Measurements from ENCODE around the gene TAOK3. TPM values are rescaled to one million over a fixed set of nuclear protein-coding genes. Genes with fewer than 3 reads are reported as not detected.

TAOK3 gene
- total and polyA plus RNA-seq, 2 donors (not counting 3 experiments of a cell fraction or from before 2014, with no cell fraction given), result 11.3 to 23.1 TPM

DNA sequence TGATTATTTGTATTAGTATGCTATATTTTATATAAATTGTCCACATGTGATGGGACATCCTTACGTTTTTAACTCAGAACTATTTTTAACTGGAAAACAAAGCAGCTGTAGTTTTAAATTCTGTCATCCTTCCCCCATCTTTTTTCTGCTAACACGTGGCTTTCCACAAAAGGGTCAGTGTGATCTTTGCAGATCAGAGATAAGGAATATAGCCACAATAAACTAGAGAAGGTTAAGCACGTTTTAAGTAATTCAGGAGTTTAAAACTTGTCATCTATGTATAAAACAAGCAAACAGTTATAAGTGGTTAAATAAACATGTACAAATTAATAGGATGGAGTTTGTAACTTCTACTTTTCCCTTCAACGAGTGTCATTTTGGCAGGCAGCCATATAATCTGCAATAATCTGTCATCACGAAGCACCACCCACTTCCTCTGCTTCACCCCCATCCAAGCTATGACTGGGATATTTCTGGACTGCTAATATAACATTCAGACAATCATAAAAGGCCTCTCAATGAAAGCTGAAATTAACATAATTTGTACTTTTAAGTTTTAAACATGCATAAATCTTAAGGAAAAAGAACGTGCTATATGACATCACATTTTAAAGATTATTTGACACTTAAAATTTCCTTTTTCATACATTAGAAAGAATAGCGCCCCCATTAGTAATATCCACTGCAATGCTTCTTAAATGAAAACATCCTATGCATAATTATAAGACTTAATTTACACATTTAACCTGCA is 15.3 kb downstream of the TAOK3 start:
- Histone ChIP-seq H3K36me3 (ENCODE audit: control insufficient read depth in 2 of 2, extremely low read depth in 1 of 2, insufficient read depth in 2 of 2, low read length in 2 of 2) (no peaks in the 10 kb centered on the region), H2AFZ (ENCODE audit: low read depth, low read length) (no peak overlapping the region), H3K27ac (ENCODE audit: insufficient read depth, low read depth, low read length) (peak overlapping the region; percentile 50), H3K27me3 (ENCODE audit: control insufficient read depth in 2 of 2, insufficient read depth in 2 of 2, low read length in 2 of 2) (no peaks in the 10 kb centered on the region), H3K9me1 (replicated peaks; ENCODE audit: control insufficient read depth, extremely low read depth, insufficient read depth, low read length) (no peaks in the 10 kb centered on the region), H3K9me3 (replicated peaks; ENCODE audit: control insufficient read depth, insufficient read depth, low read length) (no peaks in the 10 kb centered on the region), H3K4me3 (replicated peaks in 1 of 3; ENCODE audit: insufficient read depth in 1 of 3, low read depth in 1 of 3, low read length in 3 of 3) (peak overlapping the region in 1 of 3 experiments; percentile 72), H3K4me1 (ENCODE audit: control insufficient read depth, extremely low read depth, insufficient read depth, low read length) (peaks cover 48% of the 10 kb centered on the region), H3K9ac (replicated peaks; ENCODE audit: extremely low read depth, insufficient read depth, low read length) (no peak overlapping the region), H3K4me2 (ENCODE audit: insufficient read depth, low read length) (peak overlapping the region; percentile 83), H4K20me1 (replicated peaks; ENCODE audit: control insufficient read depth, extremely low read depth, insufficient read depth, low read length) (no peaks in the 10 kb centered on the region), H3K79me2 (ENCODE audit: control insufficient read depth, insufficient read depth, low read length) (peaks cover 75% of the 10 kb centered on the region)
- DNase-seq (ENCODE audit: low read depth, low spot score), result peak; percentile 70
- ChIA-PET CTCF (interaction anchor here (0.6 to 5.0 kb wide), 11 partner anchors 8 to 174 kb away, joined by 3 to 37 read pairs (median 5); partner anchors contain the start of gene SUDS3), POLR2A (interaction anchor here (0.6 to 1.7 kb wide), 2 partner anchors 15 to 1934 kb away, joined by 4 to 7 read pairs; partner anchors contain the start of genes RNU4-2 and TAOK3)
- FAIRE-seq, result peak; percentile 67
- intact Hi-C loops (cut with micrococcal nuclease) (loop anchor here (2.0 kb wide), 3 partner anchors 15 to 51 kb away; no protein-coding TSS in a partner anchor), dilution Hi-C loops (cut with MboI; ENCODE audit: extremely low pct_ligation_motif_present, low sequenced_read_pairs) (no loop called here)
- TF ChIP-seq, protein P1, sequence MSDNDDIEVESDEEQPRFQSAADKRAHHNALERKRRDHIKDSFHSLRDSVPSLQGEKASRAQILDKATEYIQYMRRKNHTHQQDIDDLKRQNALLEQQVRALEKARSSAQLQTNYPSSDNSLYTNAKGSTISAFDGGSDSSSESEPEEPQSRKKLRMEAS (IDR thresholded peaks at IDR 0.05; ENCODE audit: insufficient read depth, insufficient read length), result no peak
- peak; percentile 25 for TF ChIP-seq POLR2AphosphoS5 (IDR thresholded peaks at IDR 0.05; ENCODE audit: insufficient read depth, low read depth, low read length)
- TF ChIP-seq FOS (IDR thresholded peaks at IDR 0.05; ENCODE audit: borderline replicate concordance, insufficient read depth, low read length), result peak; percentile 2
- peak; percentile 76 for TF ChIP-seq GATA2 (IDR thresholded peaks at IDR 0.05; ENCODE audit: insufficient read depth, insufficient read length, low read depth, low read length)
- no peak for TF ChIP-seq MYC (IDR thresholded peaks at IDR 0.05; ENCODE audit: low read depth, low read length)
- TF ChIP-seq, protein P2, sequence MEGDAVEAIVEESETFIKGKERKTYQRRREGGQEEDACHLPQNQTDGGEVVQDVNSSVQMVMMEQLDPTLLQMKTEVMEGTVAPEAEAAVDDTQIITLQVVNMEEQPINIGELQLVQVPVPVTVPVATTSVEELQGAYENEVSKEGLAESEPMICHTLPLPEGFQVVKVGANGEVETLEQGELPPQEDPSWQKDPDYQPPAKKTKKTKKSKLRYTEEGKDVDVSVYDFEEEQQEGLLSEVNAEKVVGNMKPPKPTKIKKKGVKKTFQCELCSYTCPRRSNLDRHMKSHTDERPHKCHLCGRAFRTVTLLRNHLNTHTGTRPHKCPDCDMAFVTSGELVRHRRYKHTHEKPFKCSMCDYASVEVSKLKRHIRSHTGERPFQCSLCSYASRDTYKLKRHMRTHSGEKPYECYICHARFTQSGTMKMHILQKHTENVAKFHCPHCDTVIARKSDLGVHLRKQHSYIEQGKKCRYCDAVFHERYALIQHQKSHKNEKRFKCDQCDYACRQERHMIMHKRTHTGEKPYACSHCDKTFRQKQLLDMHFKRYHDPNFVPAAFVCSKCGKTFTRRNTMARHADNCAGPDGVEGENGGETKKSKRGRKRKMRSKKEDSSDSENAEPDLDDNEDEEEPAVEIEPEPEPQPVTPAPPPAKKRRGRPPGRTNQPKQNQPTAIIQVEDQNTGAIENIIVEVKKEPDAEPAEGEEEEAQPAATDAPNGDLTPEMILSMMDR (IDR thresholded peaks at IDR 0.05; ENCODE audit: extremely low read depth in 1 of 2, insufficient read depth in 1 of 2, low read depth in 1 of 2, low read length in 2 of 2), result no peak
- BruUV-seq (replicated peaks), result no TSS peak

All from endothelial cell of umbilical vein (primary cell).